Measurements from ENCODE around the gene SUSD3. TPM values are rescaled to one million over a fixed set of nuclear protein-coding genes. Genes with fewer than 3 reads are reported as not detected.

The SUSD3 gene
- total and polyA plus RNA-seq, 11 donors, result 0.29 to 5.2 (median 0.53) TPM; not detected in 3

DNA sequence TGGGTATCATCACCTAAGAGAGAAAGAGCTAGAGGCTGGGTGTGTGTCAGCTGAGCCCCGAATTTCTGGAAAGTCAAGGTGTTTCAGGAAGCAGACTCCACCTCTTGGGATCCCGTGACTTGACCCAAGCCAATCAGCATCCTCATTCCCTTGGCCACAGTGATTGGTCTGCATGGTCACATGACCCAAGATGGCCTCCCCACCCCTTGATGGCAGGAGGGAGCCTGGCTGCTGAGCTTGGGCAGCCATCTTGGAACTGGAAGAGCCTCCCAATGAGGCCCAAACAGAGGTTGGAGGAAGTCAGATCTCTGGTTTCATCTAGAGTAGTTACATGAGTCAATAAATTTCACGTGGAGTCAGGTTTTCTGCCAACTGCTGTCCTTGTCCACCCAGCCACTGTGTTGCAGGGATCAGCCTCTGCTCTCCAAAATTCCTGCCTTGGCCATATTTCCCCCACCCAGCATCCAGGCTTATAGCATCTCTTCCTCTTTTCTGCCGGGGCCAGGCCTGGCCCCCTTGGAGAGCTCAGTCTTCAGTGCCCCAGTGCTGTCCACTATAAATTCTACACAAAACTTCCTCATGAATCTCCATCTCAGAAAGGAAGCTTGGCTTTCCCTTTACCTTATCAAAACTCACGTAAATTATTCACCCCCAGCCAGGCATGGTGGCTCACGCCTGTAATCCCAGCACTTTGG is 17.2 kb upstream of the SUSD3 start:
- DNase-seq (peak in 1 of 5 donors; percentile 46), ATAC-seq (no peak)
- intact Hi-C loops (cut with DNase I), result no loop called here
- Histone ChIP-seq H3K9me3 (peaks cover 0 to 6% (median 0%) of the 10 kb centered on the region in 12 donors), H3K4me3 (no peak overlapping the region), H3K36me3 (no peaks in the 10 kb centered on the region), H3K4me1 (peaks cover 0 to 34% (median 0%) of the 10 kb centered on the region in 12 donors), H3K27ac (no peak overlapping the region), H3K27me3 (no peaks in the 10 kb centered on the region)
- TF ChIP-seq, protein P1, sequence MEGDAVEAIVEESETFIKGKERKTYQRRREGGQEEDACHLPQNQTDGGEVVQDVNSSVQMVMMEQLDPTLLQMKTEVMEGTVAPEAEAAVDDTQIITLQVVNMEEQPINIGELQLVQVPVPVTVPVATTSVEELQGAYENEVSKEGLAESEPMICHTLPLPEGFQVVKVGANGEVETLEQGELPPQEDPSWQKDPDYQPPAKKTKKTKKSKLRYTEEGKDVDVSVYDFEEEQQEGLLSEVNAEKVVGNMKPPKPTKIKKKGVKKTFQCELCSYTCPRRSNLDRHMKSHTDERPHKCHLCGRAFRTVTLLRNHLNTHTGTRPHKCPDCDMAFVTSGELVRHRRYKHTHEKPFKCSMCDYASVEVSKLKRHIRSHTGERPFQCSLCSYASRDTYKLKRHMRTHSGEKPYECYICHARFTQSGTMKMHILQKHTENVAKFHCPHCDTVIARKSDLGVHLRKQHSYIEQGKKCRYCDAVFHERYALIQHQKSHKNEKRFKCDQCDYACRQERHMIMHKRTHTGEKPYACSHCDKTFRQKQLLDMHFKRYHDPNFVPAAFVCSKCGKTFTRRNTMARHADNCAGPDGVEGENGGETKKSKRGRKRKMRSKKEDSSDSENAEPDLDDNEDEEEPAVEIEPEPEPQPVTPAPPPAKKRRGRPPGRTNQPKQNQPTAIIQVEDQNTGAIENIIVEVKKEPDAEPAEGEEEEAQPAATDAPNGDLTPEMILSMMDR (IDR thresholded peaks at IDR 0.05), result no peak
- TF ChIP-seq POLR2A (IDR thresholded peaks at IDR 0.05), result no peak
- 92 to 94% (median 93%) methylated on average over 6 of the region's 6 CpGs for WGBS, 4 donors

DNA sequence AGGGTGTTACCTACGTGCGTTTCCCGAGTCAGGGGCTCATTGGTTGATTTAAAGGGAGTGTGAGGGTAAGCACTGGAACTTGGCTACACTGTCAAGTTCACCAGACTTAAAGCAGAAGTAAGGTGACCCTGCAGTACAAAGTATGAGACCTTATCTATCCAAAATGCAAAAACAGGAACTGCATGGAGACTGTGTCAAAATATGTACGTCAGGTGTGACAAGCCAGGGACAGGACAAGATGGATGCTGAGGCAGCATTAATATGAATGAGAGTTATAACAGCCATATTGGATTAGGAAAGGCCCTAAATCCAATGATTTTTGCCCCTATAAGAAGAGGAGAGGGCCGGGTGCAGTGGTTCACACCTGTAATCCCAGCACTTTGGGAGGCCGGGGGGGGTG is 15.4 kb upstream of the SUSD3 start:
- ATAC-seq (no peak), DNase-seq (no peak)
- intact Hi-C loops (cut with DNase I), result no loop called here
- TF ChIP-seq POLR2A (IDR thresholded peaks at IDR 0.05), result no peak
- TF ChIP-seq, protein P1 (IDR thresholded peaks at IDR 0.05), result no peak
- H3K4me1 ChIP-seq, result peaks cover 0 to 24% (median 0%) of the 10 kb centered on the region in 12 donors
- no peaks in the 10 kb centered on the region for H3K36me3 ChIP-seq
- H3K27me3 ChIP-seq, result no peaks in the 10 kb centered on the region
- no peak overlapping the region for H3K27ac ChIP-seq
- 84 to 90% (median 87%) methylated on average over 6 of the region's 6 CpGs for WGBS, 4 donors
- no peak overlapping the region for H3K4me3 ChIP-seq
- H3K9me3 ChIP-seq, result peaks cover 0 to 6% (median 0%) of the 10 kb centered on the region in 12 donors

DNA sequence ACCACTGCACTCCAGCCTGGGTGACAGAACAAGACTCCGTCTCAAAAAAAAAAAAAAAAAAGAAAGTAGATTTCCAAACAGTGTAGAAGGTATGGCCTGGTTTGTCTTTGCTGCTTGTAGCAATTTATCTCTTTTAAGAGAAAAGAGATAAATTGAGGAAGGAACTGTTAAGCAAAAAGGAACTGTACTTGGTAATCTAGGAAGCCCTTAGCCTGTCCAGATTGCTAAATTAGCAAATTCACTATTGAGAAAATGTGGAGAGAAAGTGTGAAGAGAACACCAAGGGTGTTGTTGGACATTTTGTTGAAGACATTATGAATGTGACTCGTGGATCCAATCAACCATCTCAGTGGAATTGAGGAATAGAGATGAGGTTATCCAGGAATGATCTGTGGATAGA is 13.0 kb upstream of the SUSD3 start:
- H3K4me1 ChIP-seq, result peaks cover 0 to 16% (median 0%) of the 10 kb centered on the region in 12 donors
- no peak overlapping the region for H3K27ac ChIP-seq
- intact Hi-C loops (cut with DNase I), result no loop called here
- ATAC-seq, result no peak
- no peak overlapping the region for H3K4me3 ChIP-seq
- 81 to 91% (median 86%) methylated on average over 2 of the region's 2 CpGs for WGBS, 4 donors
- TF ChIP-seq, protein P1 (IDR thresholded peaks at IDR 0.05), result no peak
- TF ChIP-seq POLR2A (IDR thresholded peaks at IDR 0.05), result no peak
- H3K9me3 ChIP-seq, result peaks cover 0 to 6% (median 0%) of the 10 kb centered on the region in 12 donors
- H3K27me3 ChIP-seq, result no peaks in the 10 kb centered on the region
- DNase-seq, result no peak
- no peaks in the 10 kb centered on the region for H3K36me3 ChIP-seq

DNA sequence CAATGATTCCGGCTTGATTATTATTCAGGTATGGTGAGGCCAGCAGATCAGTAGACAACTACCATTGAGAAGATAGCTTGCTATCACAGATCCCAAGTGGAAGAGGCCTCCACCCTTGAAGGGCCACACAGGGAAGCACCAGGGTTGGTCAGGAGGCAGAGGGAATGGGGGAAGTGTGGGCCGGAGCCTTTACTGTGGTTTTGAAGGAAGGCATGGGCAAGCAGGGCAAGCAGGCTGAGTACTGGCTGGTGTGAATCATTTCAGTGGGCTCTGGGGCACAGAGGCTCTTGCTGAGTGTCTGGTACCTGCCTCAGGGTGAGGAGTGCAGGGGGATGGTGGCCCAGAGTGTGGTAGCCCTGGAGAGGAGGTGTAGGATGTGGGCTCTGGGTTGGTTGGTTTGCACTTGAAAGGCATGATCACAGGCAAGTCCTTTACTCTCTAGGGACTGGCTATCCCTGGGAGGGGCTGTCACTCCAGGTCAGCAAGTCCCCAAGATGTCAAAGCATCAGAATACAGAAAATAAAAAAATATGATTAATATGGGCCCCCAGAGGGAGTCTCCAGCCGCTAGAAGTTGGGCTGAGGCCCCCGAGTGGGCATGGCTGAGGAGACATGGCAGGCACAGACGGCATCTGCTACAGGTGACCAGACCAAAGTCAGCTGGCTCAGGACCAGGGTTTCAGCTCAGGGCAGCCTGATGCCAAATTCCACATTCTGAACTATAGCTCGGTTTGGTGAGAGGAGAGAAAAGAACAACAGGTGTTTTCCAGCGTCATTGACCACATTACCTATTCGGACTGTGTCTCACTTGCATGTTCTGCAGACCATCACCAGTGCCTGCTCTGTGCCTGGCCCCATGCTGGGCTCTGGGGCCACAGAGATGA is 9.7 kb upstream of the SUSD3 start:
- H3K36me3 ChIP-seq, result no peaks in the 10 kb centered on the region
- H3K4me1 ChIP-seq, result peaks cover 0 to 18% (median 6%) of the 10 kb centered on the region in 12 donors
- H3K27me3 ChIP-seq, result no peaks in the 10 kb centered on the region
- intact Hi-C loops (cut with DNase I), result no loop called here
- 83 to 94% (median 90%) methylated on average over 8 of the region's 8 CpGs for WGBS, 4 donors
- ATAC-seq (no peak), DNase-seq (peak in 1 of 5 donors; percentile 20)
- peaks cover 0 to 6% (median 0%) of the 10 kb centered on the region in 12 donors for H3K9me3 ChIP-seq
- no peak overlapping the region for H3K4me3 ChIP-seq
- no peak for TF ChIP-seq POLR2A (IDR thresholded peaks at IDR 0.05)
- H3K27ac ChIP-seq, result no peak overlapping the region
